Measurements from ENCODE around the gene SLC25A28.

- TF ChIP-seq, protein P1, sequence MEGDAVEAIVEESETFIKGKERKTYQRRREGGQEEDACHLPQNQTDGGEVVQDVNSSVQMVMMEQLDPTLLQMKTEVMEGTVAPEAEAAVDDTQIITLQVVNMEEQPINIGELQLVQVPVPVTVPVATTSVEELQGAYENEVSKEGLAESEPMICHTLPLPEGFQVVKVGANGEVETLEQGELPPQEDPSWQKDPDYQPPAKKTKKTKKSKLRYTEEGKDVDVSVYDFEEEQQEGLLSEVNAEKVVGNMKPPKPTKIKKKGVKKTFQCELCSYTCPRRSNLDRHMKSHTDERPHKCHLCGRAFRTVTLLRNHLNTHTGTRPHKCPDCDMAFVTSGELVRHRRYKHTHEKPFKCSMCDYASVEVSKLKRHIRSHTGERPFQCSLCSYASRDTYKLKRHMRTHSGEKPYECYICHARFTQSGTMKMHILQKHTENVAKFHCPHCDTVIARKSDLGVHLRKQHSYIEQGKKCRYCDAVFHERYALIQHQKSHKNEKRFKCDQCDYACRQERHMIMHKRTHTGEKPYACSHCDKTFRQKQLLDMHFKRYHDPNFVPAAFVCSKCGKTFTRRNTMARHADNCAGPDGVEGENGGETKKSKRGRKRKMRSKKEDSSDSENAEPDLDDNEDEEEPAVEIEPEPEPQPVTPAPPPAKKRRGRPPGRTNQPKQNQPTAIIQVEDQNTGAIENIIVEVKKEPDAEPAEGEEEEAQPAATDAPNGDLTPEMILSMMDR (IDR thresholded peaks at IDR 0.05; ENCODE audit: insufficient read depth, low read length): no peak
- no peak for TF ChIP-seq POLR2AphosphoS5 (IDR thresholded peaks at IDR 0.05; ENCODE audit: low read depth)
These were observed 48.4 kb downstream of the SLC25A28 start for GRCh38 chr10:99571816-99572215.

Data from HL-60 (cell line).